ENCODE measurements around the gene S100A5. TPM values are rescaled to one million over a fixed set of nuclear protein-coding genes. Genes with fewer than 3 reads are reported as not detected.

The S100A5 gene
- total RNA-seq, 3 donors from 2014 or later = not detected

- DNase-seq (peak in 1 of 3 donors; percentile 25), ATAC-seq (peak; percentile 27)
- intact Hi-C loops (cut with DNase I, micrococcal nuclease) = no loop called here
- no peak for TF ChIP-seq CTCF (IDR thresholded peaks at IDR 0.05)
- Histone ChIP-seq H3K36me3 (ENCODE audit: low read depth) (no peaks in the 10 kb centered on the region), H3K9me3 (no peaks in the 10 kb centered on the region), H3K4me1 (ENCODE audit: low read depth) (peaks cover 9% of the 10 kb centered on the region), H3K4me3 (no peak overlapping the region)
These were observed 10.2 kb upstream of the S100A5 start for GRCh38 chr1:153550827-153551500.

GRCh38 chr1:153550398-153550758 is 9.6 kb upstream of the S100A5 start:
- H3K4me1 ChIP-seq (ENCODE audit: low read depth) = peaks cover 14% of the 10 kb centered on the region
- no peak for TF ChIP-seq CTCF (IDR thresholded peaks at IDR 0.05)

GRCh38 chr1:153549741-153550397 is 9.1 kb upstream of the S100A5 start:
- intact Hi-C loops (cut with DNase I, micrococcal nuclease) = no loop called here
- ATAC-seq (no peak), DNase-seq (peak in 1 of 3 donors; percentile 20)
- Histone ChIP-seq H3K36me3 (ENCODE audit: low read depth) (no peaks in the 10 kb centered on the region), H3K4me3 (no peak overlapping the region), H3K4me1 (ENCODE audit: low read depth) (peaks cover 19% of the 10 kb centered on the region), H3K9me3 (no peaks in the 10 kb centered on the region)
- TF ChIP-seq CTCF (IDR thresholded peaks at IDR 0.05) = no peak

More at GRCh38 chr1:153550398-153550758, 9.6 kb upstream of the S100A5 start:
- Histone ChIP-seq H3K9me3 (no peaks in the 10 kb centered on the region), H3K36me3 (ENCODE audit: low read depth) (no peaks in the 10 kb centered on the region), H3K4me3 (no peak overlapping the region)
- intact Hi-C loops (cut with DNase I, micrococcal nuclease) = no loop called here
- no peak for ATAC-seq
- DNase-seq = no peak

- no peaks in the 10 kb centered on the region for H3K9me3 ChIP-seq
- no peaks in the 10 kb centered on the region for H3K36me3 ChIP-seq (ENCODE audit: low read depth)
- intact Hi-C loops (cut with DNase I, micrococcal nuclease) = no loop called here
- H3K4me1 ChIP-seq (ENCODE audit: low read depth) = peaks cover 28% of the 10 kb centered on the region
- H3K4me3 ChIP-seq = no peak within 1 kb of the TSS
- DNase-seq (peak in 1 of 3 donors; percentile 51), ATAC-seq (no peak)
- no peak for TF ChIP-seq CTCF (IDR thresholded peaks at IDR 0.05)
These were observed 8.3 kb upstream of the S100A5 start, which contains the start of gene S100A3 for GRCh38 chr1:153548722-153549688. Gene S100A3 (minus strand): TSS chr1:153549258. CDS start chr1:153548485, 773 bp downstream.

Data from mucosa of descending colon (tissue), 3 donors.